ENCODE results near the gene MFNG.

MFNG gene

DNA sequence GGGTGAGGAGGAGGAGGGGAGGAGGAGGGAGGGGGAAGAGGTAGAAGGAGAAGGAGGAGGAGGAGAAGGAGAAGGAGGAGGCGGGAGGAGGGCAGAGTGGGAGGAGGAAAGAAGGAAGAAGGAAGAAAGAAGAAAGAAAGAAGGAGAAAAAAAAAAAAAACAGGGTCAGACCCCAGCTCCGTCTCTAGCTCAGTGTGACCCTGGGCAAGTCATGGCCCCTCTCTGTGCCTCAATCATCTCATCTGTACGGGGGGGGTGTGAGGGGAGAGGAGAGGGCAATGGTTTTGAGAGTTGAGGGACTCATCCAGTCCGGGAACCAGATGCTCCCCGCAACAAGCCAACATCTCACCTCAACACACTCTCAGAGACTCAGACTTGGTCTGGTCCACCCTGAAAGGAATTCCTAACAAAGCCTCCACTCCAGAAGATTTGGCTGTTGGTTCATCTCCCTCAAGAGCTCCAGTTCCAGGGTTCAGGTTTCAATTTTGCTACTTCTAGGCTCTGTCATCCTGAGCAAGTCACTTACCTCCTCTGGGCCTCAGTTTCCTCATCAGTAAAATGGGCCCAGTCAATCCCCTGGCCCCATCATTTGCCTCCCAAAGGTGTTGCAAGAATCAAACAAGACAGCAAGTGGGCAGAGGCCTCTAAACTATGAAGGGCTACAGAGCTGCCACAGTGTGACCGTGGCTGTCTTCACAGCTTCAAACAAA lies 25.4 kb upstream of the MFNG start:
- no peak overlapping the region for H3K4me3 ChIP-seq (replicated peaks in 1 of 2; ENCODE audit: low read depth in 2 of 2, low read length in 2 of 2)

DNA sequence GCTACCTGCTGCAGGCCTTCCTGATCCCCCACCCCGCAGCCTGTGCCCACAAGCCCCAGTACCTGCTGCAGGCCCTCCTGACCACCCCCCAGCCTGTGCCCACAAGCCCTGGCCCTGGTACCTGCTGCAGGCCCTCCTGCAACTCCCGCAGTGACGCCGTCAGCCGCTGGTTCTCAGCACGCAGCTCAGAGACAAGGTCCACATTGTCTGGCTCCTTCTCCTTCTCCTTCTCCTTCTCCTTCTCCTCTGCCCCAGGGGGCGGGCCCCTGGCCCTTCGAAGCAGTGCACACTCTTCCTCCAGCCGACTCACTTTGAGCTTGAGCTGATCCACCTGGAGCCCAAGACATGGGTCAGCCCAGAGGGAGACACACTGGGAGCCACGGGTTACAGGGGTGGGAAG lies 23.9 kb upstream of the MFNG start:
- H3K4me3 ChIP-seq (replicated peaks in 1 of 2; ENCODE audit: low read depth in 2 of 2, low read length in 2 of 2), result no peak overlapping the region
- no peak for DNase-seq (ENCODE audit: low read depth in 2 of 2)
- TF ChIP-seq, protein P1, sequence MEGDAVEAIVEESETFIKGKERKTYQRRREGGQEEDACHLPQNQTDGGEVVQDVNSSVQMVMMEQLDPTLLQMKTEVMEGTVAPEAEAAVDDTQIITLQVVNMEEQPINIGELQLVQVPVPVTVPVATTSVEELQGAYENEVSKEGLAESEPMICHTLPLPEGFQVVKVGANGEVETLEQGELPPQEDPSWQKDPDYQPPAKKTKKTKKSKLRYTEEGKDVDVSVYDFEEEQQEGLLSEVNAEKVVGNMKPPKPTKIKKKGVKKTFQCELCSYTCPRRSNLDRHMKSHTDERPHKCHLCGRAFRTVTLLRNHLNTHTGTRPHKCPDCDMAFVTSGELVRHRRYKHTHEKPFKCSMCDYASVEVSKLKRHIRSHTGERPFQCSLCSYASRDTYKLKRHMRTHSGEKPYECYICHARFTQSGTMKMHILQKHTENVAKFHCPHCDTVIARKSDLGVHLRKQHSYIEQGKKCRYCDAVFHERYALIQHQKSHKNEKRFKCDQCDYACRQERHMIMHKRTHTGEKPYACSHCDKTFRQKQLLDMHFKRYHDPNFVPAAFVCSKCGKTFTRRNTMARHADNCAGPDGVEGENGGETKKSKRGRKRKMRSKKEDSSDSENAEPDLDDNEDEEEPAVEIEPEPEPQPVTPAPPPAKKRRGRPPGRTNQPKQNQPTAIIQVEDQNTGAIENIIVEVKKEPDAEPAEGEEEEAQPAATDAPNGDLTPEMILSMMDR (IDR thresholded peaks at IDR 0.05; ENCODE audit: low read depth, low read length), result no peak

More for the DNA sequence above, 25.4 kb upstream of the MFNG start:
- TF ChIP-seq, protein P1 (IDR thresholded peaks at IDR 0.05; ENCODE audit: low read depth, low read length), result no peak
- DNase-seq (ENCODE audit: low read depth in 2 of 2), result no peak

DNA sequence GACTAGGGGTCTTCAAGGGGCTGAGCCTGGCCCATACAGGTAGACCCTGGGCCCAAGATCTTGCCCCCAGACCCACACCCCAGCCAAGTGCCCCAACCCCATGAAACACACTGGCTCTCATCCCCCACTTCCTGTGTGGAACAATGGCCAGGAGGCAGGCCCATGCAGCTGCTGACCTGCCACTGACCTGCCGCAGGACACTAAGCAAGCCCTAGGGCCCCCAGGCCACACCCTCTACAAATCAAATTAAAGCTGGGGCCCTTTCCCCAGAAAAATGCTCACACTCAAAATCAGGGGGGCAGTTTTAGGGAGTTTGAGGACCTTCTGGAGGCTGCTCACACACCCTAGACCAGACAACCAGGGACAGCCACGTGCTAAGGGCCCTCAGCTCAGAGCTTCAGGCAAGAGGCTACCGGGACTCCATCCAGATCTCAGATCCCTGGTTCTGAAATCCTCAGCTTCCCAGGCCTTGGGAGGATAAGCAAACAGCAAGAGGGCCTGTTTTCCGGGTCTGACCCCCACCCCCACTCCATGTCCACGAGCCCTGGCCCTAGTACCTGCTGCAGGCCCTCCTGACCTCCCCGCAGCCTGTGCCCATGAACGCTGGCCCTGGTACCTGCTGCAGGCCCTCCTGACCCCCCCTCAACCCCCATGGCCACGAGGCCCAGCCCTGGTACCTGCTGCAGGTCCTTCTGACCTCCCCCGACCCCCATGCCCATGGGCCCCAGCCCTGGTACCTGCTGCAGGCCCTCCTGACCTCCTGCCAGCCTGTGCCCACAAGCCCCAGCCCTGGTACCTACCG lies 23.1 kb upstream of the MFNG start:
- no peak overlapping the region for H3K4me3 ChIP-seq (replicated peaks in 1 of 2; ENCODE audit: low read depth in 2 of 2, low read length in 2 of 2)
- TF ChIP-seq, protein P1 (IDR thresholded peaks at IDR 0.05; ENCODE audit: low read depth, low read length), result no peak

DNA sequence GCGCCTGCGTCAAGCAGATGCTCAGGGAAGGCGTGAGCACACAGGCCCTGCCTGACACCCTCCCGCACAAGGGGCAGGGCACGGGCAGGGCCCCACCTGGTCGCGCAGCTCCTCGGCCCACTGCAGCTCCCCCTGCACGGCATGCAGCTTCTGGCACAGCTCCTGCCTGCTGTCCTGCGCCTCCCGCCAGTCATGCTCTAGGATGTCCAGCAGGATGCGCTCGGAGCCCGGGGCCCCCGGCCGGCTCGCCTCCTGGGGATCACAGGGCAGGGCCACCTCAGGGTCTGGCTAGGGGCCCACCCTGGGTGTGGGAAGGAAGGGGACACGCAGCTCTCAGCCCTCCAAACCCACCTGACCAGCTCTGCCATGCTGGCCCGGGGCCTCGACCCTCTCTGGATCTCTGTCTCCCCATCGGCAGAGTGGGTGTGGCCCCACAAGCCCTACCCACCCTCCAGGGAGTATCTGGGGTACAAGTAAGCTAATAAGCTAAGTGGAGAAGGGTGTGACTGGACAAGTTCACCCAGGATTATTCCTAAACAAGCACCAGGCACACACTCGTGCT lies 22.3 kb upstream of the MFNG start:
- TF ChIP-seq, protein P1 (IDR thresholded peaks at IDR 0.05; ENCODE audit: low read depth, low read length), result no peak
- no peak for DNase-seq (ENCODE audit: low read depth in 2 of 2)
- H3K4me3 ChIP-seq (replicated peaks in 1 of 2; ENCODE audit: low read depth in 2 of 2, low read length in 2 of 2), result no peak overlapping the region

More for the DNA sequence above, 23.1 kb upstream of the MFNG start:
- DNase-seq (ENCODE audit: low read depth in 2 of 2), result no peak

DNA sequence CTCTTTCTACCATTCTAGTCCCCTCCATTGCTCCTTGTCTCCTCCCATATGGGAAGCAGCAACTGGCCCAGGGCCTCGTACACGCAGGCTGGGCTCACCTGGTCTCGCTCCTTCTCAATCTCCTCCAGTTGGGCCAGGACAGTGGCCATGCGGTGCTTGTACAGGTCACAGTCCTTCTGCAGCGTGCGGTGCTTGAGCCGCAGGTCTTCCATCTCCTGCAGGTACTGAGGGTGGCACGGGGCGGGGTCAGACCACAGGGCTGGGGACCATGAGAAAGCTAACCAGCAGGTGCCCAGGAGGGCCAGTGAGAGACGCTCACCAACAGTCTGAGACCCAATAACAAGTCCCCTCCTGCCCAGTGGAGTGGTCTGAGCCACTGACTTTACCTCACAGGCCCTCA lies 21.5 kb upstream of the MFNG start:
- H3K4me3 ChIP-seq (replicated peaks in 1 of 2; ENCODE audit: low read depth in 2 of 2, low read length in 2 of 2), result no peak overlapping the region
- TF ChIP-seq, protein P1 (IDR thresholded peaks at IDR 0.05; ENCODE audit: low read depth, low read length), result no peak
- DNase-seq (ENCODE audit: low read depth in 2 of 2), result no peak

DNA sequence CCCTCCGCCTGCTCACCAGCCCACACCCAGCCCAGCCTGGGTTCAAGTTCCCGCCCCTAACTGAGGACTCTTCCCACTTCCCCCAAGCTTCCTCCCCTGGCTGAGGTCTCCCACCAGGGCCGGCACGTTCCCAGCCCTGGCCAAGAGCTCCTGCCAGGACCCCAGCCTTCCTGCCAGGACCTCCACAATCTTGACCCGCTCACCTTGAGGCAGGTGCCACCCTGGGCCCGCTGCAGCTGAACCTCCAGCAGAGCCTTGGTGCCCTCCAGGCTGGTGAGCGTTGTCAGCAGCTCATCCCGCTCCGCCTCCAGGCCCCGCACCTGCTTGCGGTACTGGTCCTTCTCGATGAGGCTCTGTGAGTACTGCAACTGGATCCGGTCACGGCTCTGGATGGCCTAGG lies 19.8 kb upstream of the MFNG start:
- no peak overlapping the region for H3K4me3 ChIP-seq (replicated peaks in 1 of 2; ENCODE audit: low read depth in 2 of 2, low read length in 2 of 2)
- DNase-seq (ENCODE audit: low read depth in 2 of 2), result no peak
- TF ChIP-seq, protein P1 (IDR thresholded peaks at IDR 0.05; ENCODE audit: low read depth, low read length), result no peak
